Type B pancreatic cell (in vitro differentiated cells): ENCODE results near the gene NOL4L. TPM values are rescaled to one million over a fixed set of nuclear protein-coding genes. Genes with fewer than 3 reads are reported as not detected.

Experiments
- DNase-seq: peaks from one replicate; pipeline ENCODE4 v3.0.0; 2021; ENCODE audit warnings: mixed read lengths; ENCODE audit not compliant: unreplicated experiment; ENCODE audit errors: extremely low spot score
- H3K27ac Mint-ChIP-seq: 2 replicates; pipeline ENCODE4 v1.8.0; 2021; ENCODE audit warnings: mild to moderate bottlenecking, mixed read lengths
- H3K27me3 Mint-ChIP-seq: 2 replicates; pipeline ENCODE4 v1.8.0; 2021; ENCODE audit warnings: mixed read lengths
- H3K36me3 Mint-ChIP-seq: 2 replicates; pipeline ENCODE4 v1.8.0; 2021; ENCODE audit warnings: mixed read lengths
- H3K4me1 Mint-ChIP-seq: one replicate; pipeline ENCODE4 v1.8.0; 2021; ENCODE audit warnings: mixed read lengths; ENCODE audit not compliant: unreplicated experiment
- H3K4me3 Mint-ChIP-seq: 2 replicates; pipeline ENCODE4 v1.8.0; 2021; ENCODE audit warnings: mild to moderate bottlenecking, mixed read lengths
- H3K9me3 Mint-ChIP-seq: 2 replicates; pipeline ENCODE4 v1.8.0; 2021; ENCODE audit warnings: mixed read lengths
- total RNA-seq: library from RNA; stranded (reverse); gene quantifications from 2 replicates; pipeline ENCODE4 v1.2.1, GENCODE V29; 2021; ENCODE audit warnings: low replicate concordance
- TF ChIP-seq, protein P1 (sequence below): fragments of 200-600 bp; sonication (generic); conservative IDR thresholded peaks from 2 replicates; pipeline ENCODE4 v1.5.0; 2021; ENCODE audit warnings: antibody characterized with exemption, mild to moderate bottlenecking

Gene NOL4L
- total RNA-seq, 1 donor from 2014 or later = 44.5 TPM

DNA sequence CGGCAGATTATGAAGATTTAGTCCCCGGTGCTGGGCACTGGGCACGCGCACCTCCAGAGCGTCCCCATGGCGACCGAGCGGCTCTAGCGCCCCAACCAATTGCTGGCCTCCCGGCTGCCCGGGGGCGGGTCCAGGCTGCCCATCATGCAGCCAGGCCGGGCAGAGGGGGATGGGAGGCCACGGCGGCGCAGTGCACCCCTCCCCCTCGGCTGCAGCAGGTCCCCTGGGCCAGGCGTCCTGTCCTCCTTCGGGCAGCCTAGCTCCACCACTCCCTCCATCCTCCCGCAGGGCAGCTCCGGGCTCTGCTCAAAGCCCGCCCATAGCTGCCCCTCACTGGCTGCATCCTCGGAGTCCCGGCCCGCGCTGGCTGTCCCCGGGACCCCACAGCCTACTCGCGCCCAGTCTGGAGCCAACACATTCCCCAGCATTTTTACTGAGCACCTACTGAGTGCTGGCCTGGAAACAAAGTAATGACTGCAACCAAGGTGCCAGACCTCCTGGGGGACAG lies 127.6 kb downstream of the NOL4L start:
- H3K27ac Mint-ChIP-seq = peak overlapping the region; percentile 72
- no peaks in the 10 kb centered on the region for H3K27me3 Mint-ChIP-seq

DNA sequence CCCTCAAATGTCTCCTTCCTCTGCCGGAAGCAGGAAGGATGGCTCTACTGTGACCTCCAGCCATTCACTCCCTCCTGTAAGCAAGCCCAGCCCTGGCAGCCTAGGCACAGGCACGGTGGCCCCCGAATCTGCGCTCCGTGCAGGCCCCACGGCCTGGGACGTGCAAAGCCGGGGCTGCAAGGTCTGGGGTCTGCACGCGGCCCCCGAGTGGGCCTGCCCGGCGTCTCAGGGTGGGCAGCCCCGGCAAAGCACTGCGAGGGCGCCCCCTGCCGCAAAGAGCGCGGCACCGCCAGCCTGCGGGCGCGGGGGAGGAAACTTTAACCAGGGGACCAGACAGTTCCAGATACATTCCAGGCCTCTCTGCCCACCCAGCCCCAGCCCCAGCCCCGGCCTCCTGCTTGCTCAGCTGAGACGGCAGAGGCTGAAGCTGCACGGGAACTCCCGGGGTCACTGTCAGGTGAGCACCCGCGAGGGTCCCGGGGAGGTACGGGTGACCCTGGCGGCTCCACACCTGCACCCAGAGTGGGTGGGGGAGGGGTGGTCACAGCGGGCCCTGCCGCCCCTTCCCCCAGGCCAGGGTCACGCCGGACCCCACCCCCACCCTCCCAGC lies 128.2 kb downstream of the NOL4L start:
- Mint-ChIP-seq H3K27me3 (no peaks in the 10 kb centered on the region), H3K27ac (no peak overlapping the region)

More for the DNA sequence above, 127.6 kb downstream of the NOL4L start:
- Mint-ChIP-seq H3K9me3 (no peaks in the 10 kb centered on the region), H3K36me3 (peaks cover 7% of the 10 kb centered on the region), H3K4me3 (peak overlapping the region; percentile 83), H3K4me1 (peaks cover 17% of the 10 kb centered on the region)
- TF ChIP-seq, protein P1, sequence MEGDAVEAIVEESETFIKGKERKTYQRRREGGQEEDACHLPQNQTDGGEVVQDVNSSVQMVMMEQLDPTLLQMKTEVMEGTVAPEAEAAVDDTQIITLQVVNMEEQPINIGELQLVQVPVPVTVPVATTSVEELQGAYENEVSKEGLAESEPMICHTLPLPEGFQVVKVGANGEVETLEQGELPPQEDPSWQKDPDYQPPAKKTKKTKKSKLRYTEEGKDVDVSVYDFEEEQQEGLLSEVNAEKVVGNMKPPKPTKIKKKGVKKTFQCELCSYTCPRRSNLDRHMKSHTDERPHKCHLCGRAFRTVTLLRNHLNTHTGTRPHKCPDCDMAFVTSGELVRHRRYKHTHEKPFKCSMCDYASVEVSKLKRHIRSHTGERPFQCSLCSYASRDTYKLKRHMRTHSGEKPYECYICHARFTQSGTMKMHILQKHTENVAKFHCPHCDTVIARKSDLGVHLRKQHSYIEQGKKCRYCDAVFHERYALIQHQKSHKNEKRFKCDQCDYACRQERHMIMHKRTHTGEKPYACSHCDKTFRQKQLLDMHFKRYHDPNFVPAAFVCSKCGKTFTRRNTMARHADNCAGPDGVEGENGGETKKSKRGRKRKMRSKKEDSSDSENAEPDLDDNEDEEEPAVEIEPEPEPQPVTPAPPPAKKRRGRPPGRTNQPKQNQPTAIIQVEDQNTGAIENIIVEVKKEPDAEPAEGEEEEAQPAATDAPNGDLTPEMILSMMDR = no peak
- peak; percentile 93 for DNase-seq

DNA sequence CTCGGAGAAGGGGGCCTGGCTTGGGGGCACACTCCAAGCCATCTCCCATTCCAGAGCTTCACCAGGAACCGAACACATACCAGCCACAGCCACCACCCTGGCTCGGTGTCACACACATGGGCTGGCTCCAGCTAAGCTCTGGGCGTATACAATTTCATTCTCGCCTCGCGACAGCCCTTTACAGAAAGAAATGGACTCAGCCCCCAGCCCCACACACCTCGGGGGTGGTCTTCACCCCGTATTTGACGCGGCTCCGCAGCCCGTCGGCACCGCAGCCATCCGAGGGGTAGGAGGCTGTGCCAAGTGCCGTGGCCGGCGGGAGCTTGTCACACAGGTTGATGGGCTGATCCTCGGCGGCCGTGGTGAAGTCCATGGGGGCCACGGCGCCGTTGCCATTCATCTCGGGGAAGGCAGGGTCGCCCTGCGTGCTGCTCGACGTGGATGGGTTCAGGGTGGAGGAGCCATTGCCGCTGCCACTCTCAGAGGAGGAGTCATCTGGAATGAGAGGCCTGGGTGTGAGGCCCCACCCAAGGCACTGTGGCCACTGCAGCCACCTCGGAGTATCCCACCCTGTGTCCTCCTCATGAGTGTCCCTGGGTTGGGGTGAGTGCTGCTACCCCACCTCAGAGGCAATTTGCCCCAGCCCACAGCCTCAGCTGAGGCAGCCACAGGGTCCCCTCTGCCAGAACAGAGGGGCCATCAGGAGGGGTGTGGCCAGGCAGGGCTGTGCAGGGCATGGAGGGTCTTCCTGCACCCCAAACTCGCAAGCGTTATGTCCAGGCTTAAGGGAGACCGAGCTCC lies 129.0 kb downstream of the NOL4L start:
- Mint-ChIP-seq H3K27me3 (no peaks in the 10 kb centered on the region), H3K4me1 (peaks cover 13% of the 10 kb centered on the region), H3K27ac (no peak overlapping the region), H3K4me3 (peak overlapping the region; percentile 83), H3K36me3 (peaks cover 7% of the 10 kb centered on the region), H3K9me3 (no peaks in the 10 kb centered on the region)
- TF ChIP-seq, protein P1 = no peak
- DNase-seq = no peak

More for the DNA sequence above, 128.2 kb downstream of the NOL4L start:
- TF ChIP-seq, protein P1 = peak; percentile 100
- Mint-ChIP-seq H3K4me3 (peak overlapping the region; percentile 83), H3K36me3 (peaks cover 7% of the 10 kb centered on the region), H3K9me3 (no peaks in the 10 kb centered on the region), H3K4me1 (peaks cover 13% of the 10 kb centered on the region)
- peak; percentile 96 for DNase-seq

DNA sequence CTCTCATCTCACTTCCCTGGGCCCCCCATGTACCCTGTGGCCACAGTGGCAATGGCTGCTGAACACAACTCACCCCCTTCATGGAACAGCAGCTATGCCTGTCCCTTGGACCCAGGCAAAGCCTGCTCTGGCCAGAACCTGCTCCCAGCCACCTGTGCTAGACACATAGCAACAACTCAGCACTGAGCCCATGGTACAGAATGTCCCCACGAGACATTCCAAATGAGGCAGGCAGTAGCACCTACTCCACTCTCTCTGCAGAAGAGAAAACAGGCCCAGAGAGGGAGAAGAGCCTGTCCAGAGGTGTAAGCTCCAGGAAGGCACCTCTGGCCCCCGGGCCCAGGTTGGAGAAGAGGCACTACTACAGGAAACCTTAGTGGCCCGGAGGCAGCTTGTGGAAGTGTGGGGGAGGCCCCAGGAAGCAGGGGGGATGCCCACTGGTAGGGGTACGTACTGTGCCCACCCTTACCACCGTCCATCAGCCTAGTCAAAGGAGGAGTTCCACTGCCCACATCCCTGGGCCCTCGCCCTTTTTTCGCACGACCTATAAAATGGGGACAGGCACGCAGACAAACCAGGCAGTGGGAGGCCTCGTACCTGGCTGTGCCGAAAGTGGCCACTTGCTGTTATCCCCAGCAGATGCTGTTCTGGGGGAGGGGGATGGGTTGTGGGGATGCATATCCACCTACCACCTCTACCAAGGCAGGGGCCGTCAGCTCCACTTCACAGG lies 129.8 kb downstream of the NOL4L start:
- Mint-ChIP-seq H3K9me3 (no peaks in the 10 kb centered on the region), H3K27me3 (no peaks in the 10 kb centered on the region), H3K36me3 (peaks cover 8% of the 10 kb centered on the region), H3K27ac (peak overlapping the region; percentile 36), H3K4me1 (peaks cover 14% of the 10 kb centered on the region), H3K4me3 (no peak overlapping the region)
- TF ChIP-seq, protein P1 = no peak
- DNase-seq = no peak
